ENCODE data around the gene C9orf78. TPM values are rescaled to one million over a fixed set of nuclear protein-coding genes. Genes with fewer than 3 reads are reported as not detected.
A peak's percentile ranks its signal among the peaks of the same experiment; 100 is the strongest.

Gene C9orf78
- total and polyA plus RNA-seq, 9 of the 15 experiments (the other 6 are each of a cell fraction or from before 2014, with no cell fraction given): 94.6 to 266 (median 202) TPM

DNA sequence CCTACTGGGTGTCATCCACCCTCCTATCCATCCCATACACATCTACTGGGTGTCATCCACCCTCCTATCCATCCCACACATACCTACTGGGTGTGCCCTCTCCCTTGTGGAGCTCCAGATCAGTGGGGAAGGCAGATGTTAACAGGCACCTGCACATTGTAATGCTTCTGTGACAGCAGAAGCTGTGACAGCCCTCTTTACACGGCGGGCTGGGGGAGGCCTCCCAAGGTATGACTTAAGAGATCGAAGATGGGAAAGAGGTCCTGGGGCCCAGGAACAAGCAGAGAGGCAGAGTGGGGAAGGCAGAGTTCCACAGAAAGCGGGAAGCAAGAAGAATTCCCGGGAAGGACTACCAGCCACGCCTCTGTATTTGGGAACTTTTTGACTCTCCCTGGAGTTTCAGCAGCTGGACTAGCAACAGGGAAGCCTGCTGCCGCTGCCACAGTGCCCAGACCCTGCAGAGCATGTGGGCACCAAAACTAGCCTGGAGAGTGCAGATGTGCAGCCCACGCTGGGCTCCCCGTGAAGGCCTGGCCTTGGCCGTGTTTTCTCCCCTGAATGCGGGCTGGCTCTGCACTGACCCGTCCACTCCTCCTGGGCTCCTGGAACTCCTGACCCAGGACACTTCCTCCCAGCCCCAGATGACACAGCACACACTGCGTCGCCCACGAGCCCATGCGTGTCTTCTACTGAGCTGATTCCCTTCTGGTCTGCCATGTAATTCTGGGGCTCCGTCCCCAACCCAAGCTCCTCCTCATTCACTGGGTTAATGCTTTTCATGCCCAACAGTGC lies 20.4 kb downstream of the C9orf78 start:
- H4K20me1 ChIP-seq (replicated peaks; ENCODE audit: control insufficient read depth, insufficient read depth, low read length): peaks cover 8% of the 10 kb centered on the region
- peaks cover 86% of the 10 kb centered on the region for H3K36me3 ChIP-seq (ENCODE audit: control insufficient read depth, insufficient read depth, low read length)
- peak overlapping the region in 1 of 2 experiments; percentile 77; a peak in 2 of 4 replicates for H3K9ac ChIP-seq (ENCODE audit: insufficient read depth in 1 of 2, low read depth in 2 of 2, low read length in 2 of 2)
- H3K9me1 ChIP-seq (ENCODE audit: control insufficient read depth, insufficient read depth, low read length): peaks cover 2% of the 10 kb centered on the region
- ChIA-PET POLR2A (interaction anchor here (0.6 to 5.8 kb wide), 3 partner anchors 8 to 71 kb away, joined by 3 to 49 read pairs (median 4); partner anchors contain the start of gene TOR1A), CTCF (ENCODE audit: low intra/inter-chr PET ratio) (no interaction called here)
- ATAC-seq: no peak; the same call in 2 of the 3 replicates
- intact Hi-C loops (cut with micrococcal nuclease): no loop called here
- H3K27ac ChIP-seq (ENCODE audit: extremely low read depth, low read depth, low read length): no peak overlapping the region; the same call in 2 of the 3 replicates
- H3K4me3 ChIP-seq: no peak overlapping the region
- no peak overlapping the region for H3K4me2 ChIP-seq (ENCODE audit: insufficient read depth, low read length)
- H3K79me2 ChIP-seq (ENCODE audit: control insufficient read depth, insufficient read depth, low read length): no peaks in the 10 kb centered on the region
- H3K27me3 ChIP-seq (ENCODE audit: control insufficient read depth in 2 of 2, insufficient read depth in 2 of 2, low read length in 2 of 2): no peaks in the 10 kb centered on the region
- peak in 1 of 4 experiments; percentile 44 for DNase-seq (ENCODE audit: extremely low read depth in 1 of 4, low spot score in 3 of 4)
- H2AFZ ChIP-seq (ENCODE audit: low read depth, low read length): no peak overlapping the region
- in situ Hi-C loops (cut with MboI): no loop called here
- peaks cover 4 to 17% of the 10 kb centered on the region in 2 experiments; a peak in 3 of 5 replicates for H3K4me1 ChIP-seq (replicated peaks in 1 of 2; ENCODE audit: control insufficient read depth in 2 of 2, insufficient read depth in 2 of 2, low read length in 2 of 2)
- no peaks in the 10 kb centered on the region for H3K9me3 ChIP-seq (replicated peaks; ENCODE audit: control insufficient read depth, insufficient read depth, low read depth, low read length)
- no TSS peak for BruUV-seq (replicated peaks)
- WGBS (ENCODE audit: insufficient coverage, low coverage, missing lambda C conversion rate): 86% methylated on average over 17 of the region's 17 CpGs
- FAIRE-seq: no peak
- no peak for TF ChIP-seq TGIF2 (CRISPR knock-in tag; IDR thresholded peaks at IDR 0.05)
- TF ChIP-seq CBX5 (IDR thresholded peaks at IDR 0.05; ENCODE audit: borderline replicate concordance, low read depth): no peak
- TF ChIP-seq POLR2G (IDR thresholded peaks at IDR 0.05; ENCODE audit: low read depth, low read length): peak; percentile 67
- TF ChIP-seq ZNF253 (CRISPR knock-in tag; conservative IDR thresholded peaks at IDR 0.05): no peak
- TF ChIP-seq HNRNPLL (IDR thresholded peaks at IDR 0.05; ENCODE audit: low read depth, low read length, poor library complexity, severe bottlenecking): peak; percentile 16
- TF ChIP-seq, protein P1, sequence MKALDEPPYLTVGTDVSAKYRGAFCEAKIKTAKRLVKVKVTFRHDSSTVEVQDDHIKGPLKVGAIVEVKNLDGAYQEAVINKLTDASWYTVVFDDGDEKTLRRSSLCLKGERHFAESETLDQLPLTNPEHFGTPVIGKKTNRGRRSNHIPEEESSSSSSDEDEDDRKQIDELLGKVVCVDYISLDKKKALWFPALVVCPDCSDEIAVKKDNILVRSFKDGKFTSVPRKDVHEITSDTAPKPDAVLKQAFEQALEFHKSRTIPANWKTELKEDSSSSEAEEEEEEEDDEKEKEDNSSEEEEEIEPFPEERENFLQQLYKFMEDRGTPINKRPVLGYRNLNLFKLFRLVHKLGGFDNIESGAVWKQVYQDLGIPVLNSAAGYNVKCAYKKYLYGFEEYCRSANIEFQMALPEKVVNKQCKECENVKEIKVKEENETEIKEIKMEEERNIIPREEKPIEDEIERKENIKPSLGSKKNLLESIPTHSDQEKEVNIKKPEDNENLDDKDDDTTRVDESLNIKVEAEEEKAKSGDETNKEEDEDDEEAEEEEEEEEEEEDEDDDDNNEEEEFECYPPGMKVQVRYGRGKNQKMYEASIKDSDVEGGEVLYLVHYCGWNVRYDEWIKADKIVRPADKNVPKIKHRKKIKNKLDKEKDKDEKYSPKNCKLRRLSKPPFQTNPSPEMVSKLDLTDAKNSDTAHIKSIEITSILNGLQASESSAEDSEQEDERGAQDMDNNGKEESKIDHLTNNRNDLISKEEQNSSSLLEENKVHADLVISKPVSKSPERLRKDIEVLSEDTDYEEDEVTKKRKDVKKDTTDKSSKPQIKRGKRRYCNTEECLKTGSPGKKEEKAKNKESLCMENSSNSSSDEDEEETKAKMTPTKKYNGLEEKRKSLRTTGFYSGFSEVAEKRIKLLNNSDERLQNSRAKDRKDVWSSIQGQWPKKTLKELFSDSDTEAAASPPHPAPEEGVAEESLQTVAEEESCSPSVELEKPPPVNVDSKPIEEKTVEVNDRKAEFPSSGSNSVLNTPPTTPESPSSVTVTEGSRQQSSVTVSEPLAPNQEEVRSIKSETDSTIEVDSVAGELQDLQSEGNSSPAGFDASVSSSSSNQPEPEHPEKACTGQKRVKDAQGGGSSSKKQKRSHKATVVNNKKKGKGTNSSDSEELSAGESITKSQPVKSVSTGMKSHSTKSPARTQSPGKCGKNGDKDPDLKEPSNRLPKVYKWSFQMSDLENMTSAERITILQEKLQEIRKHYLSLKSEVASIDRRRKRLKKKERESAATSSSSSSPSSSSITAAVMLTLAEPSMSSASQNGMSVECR (CRISPR knock-in tag; IDR thresholded peaks at IDR 0.05): 0 out of 2 replicates have a peak, but pooled peaks have one; percentile 26
- TF ChIP-seq HDAC1 (IDR thresholded peaks at IDR 0.05): no peak
- TF ChIP-seq ZC3H4 (CRISPR knock-in tag; IDR thresholded peaks at IDR 0.05; ENCODE audit: borderline replicate concordance): peak; percentile 35; the same call in 1 of the 2 replicates
- peak; percentile 41; the same call in 1 of the 2 replicates for TF ChIP-seq RBFOX2 (IDR thresholded peaks at IDR 0.05; ENCODE audit: low read depth, low read length)
- TF ChIP-seq, protein P2, sequence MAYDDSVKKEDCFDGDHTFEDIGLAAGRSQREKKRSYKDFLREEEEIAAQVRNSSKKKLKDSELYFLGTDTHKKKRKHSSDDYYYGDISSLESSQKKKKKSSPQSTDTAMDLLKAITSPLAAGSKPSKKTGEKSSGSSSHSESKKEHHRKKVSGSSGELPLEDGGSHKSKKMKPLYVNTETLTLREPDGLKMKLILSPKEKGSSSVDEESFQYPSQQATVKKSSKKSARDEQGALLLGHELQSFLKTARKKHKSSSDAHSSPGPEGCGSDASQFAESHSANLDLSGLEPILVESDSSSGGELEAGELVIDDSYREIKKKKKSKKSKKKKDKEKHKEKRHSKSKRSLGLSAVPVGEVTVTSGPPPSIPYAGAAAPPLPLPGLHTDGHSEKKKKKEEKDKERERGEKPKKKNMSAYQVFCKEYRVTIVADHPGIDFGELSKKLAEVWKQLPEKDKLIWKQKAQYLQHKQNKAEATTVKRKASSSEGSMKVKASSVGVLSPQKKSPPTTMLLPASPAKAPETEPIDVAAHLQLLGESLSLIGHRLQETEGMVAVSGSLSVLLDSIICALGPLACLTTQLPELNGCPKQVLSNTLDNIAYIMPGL (CRISPR knock-in tag; IDR thresholded peaks at IDR 0.05): no peak
- TF ChIP-seq ZBTB33 (CRISPR knock-in tag; IDR thresholded peaks at IDR 0.05): no peak
